GM21526 (cell line): ENCODE measurements around the gene KRT86.
"Not testable (repeated sequence)": the region's sequence is repeated elsewhere in the genome, so short reads cannot be mapped to it uniquely, and the experiment has no call there.

Experiments used
- ATAC-seq: cut with Tn5 transposase; IDR thresholded peaks from one replicate; pipeline ENCODE4 v1.9.1; 2021; ENCODE audit warnings: moderate library complexity; ENCODE audit not compliant: unreplicated experiment, low FRiP score

The KRT86 gene

DNA sequence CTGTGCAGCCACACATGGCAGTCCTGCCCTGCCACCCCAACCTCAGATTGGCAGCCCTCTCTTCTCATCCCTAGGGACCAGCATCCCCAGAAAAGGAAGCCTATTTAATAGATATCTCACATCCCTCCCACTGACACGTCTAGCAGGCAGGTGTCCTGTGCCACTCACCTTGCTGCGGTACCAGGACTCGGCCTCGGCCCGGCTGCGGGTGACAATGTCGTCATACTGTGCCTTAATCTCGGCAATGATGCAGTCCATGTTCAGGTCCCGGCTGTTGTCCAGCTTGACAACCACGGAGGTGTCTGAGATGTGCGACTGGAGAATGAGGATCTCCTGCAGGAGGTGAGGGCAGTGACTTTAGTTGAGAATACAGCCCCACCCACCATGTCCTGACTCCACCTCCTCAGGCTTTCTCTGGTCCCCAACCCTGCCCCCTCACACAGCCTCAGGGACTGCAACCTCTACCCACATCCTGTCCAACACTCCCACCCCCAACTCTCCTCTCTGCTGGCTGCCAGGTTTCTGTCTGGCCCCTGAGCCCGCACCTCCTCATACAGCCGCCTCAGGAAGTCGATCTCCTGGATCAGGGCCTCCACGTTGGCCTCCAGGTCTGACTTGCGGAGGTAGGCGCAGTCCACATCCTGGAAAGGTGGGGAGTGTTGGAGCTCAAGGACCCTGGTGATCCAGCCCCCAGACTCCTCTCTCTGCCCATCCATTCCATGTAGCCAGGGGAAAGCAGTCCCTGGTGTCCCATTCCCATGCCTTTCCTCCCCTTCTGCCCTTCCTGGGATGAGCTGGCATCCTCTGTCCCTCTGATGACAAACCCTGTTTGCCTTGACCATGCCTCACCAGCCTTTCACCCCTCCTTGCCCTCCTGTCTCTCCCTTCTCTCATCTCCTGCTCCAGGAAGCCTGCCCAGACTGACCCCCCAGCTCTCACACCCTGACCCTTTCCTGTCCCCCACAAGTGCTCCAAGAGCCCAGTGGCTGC is 13.7 kb downstream of the KRT86 start:
- ATAC-seq: not testable (repeated sequence)

DNA sequence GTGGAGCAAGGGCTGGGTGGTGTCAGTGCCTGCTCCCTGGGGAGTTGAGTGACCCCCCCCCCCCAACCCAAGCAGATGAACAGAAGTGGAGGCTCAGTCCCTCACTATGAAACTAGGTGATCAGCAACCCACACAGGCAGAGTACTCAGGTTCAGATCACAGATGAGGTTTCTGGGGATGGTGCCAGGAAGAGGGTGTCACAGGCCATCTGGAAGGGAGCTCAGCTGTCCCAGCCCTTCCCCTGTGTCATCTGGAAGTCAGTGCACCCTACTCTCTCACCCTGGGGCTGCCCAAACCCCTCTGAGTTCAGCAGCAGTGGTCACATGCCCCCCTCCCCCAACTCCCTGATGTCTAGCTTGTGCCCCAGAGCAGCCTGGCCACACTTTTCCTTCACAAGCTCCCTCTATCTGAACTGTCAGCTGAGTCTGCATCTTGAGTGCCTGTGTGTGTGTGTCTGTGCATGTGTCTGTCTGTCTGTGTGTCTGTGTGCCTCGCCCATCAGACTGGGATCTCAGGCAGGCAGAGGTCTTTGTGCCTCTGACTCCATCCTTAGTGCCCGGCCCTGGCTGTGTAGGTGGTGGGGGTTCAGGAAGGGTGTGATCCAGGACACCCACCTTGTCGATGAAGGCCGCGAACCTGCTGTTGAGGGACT is 16.2 kb downstream of the KRT86 start:
- ATAC-seq: not testable (repeated sequence)

GRCh38 chr12:52291267-52291935 is 17.0 kb downstream of the KRT86 start, which contains the start of gene KRT81:
Gene KRT81 (minus strand): TSS chr12:52291534. CDS start chr12:52291465, 69 bp downstream.
- ATAC-seq: no peak

DNA sequence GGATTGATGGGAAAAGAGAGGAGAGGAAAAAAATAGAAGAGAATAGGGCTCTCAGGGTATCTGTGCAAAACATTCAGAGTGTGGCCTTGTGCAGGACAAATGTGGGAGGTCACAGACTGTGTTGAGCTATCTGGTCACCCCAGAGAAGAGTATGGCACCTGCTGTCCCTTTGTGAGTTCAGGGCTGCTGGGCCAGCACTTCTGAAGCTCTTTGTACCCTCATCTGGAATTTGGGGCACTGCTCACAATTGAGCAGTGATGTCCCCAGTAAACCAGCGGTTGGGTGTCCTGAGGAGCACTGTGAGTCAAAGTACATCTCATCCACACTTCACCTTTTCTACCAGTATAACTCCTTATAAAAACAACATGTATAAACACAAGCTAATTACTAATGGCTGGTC is 19.5 kb downstream of the KRT86 start:
- ATAC-seq: no peak

DNA sequence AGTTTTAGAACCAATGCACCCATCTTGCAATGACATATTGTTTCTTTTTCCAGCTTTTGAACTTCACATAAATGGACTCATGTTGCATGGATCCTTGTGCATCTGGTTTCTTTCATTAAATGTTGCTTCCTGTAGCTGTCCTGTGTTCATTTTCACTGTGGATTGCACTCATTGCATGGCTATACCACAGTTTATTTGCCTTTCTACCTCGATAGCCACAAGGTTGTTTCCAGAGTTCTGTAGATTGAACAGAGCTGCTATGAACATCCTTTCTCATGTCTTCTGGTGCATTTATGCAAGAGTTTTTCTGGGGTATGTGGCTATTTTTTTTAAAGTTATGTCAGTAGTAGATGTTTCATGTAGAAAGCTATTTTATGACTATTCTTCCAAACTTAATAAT is 20.4 kb downstream of the KRT86 start:
- ATAC-seq: no peak

DNA sequence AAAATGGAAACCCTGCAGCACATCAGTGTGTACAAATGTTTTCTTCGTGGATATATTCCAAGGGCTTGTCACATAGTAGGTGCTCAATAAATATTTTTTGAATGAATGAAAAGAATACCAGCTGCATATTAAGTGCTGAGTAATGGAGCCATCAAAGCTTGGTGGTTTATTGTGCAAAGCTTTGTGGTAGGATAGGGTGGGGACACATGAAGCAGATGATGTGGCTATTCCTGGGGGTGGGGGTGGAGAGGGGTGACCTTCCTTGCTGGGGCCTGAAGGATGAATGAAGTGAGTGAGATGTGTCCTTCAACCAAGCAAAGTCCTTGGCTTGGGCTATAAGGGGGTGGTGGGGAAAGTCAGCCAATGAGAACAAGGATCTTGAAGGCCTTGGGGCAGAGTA is 21.2 kb downstream of the KRT86 start:
- ATAC-seq: no peak

- ATAC-seq: no peak
Measured at GRCh38 chr12:52296572-52297215, 22.2 kb downstream of the KRT86 start.

DNA sequence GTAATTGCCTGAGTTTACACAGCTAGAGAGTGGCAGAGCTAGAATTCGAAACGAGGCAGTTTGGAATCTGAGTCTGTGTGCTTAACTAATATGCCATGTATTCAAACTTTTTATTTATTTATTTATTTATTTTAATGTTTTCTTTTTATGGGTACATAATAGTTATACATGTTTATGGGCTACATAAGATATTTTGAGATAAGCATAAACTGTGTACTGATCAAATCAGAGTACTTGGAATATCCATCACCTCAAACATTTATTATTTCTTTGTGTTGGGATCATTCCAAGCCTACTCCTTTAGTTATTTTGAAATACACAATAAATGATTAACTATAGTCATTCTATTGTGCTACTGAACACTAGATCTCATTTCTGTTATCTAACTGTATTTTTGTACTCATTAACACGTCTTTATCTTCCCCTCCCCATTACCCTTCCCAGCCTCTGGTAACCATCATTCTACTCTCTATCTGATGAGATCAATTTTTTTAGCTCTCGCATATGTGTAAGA is 24.3 kb downstream of the KRT86 start:
- ATAC-seq: no peak

GRCh38 chr12:52300796-52301691 is 26.6 kb downstream of the KRT86 start:
- ATAC-seq: no peak

DNA sequence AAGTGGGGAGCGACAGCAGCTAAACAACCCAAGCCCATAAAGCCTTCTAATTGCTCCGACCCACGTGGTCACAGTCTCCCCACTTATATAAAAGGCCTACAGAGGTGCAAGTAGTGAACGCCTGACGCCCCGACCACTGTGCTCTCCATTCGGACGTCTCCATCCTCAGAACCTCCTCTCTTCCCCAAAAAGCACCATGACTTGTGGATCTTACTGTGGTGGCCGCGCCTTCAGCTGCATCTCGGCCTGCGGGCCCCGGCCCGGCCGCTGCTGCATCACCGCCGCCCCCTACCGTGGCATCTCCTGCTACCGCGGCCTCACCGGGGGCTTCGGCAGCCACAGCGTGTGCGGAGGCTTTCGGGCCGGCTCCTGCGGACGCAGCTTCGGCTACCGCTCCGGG is 27.3 kb downstream of the KRT86 start:
- not testable (repeated sequence) for ATAC-seq

- not testable (repeated sequence) for ATAC-seq
Measured at GRCh38 chr12:52302242-52302914, 27.9 kb downstream of the KRT86 start.

DNA sequence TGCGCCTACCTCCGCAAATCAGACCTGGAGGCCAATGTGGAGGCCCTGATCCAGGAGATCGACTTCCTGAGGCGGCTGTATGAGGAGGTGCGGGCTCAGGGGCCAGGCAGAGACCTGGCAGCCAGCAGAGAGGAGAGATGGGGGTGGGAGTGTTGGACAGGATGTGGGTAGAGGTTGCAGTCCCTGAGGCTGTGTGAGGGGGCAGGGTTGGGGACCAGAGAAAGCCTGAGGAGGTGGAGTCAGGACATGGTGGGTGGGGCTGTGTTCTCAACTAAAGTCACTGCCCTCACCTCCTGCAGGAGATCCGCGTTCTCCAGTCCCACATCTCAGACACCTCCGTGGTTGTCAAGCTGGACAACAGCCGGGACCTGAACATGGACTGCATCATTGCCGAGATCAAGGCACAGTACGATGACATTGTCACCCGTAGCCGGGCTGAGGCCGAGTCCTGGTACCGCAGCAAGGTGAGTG is 30.5 kb downstream of the KRT86 start:
- peak; percentile 80 for ATAC-seq

- no peak for ATAC-seq
Measured at GRCh38 chr12:52305921-52306705, 31.7 kb downstream of the KRT86 start.

DNA sequence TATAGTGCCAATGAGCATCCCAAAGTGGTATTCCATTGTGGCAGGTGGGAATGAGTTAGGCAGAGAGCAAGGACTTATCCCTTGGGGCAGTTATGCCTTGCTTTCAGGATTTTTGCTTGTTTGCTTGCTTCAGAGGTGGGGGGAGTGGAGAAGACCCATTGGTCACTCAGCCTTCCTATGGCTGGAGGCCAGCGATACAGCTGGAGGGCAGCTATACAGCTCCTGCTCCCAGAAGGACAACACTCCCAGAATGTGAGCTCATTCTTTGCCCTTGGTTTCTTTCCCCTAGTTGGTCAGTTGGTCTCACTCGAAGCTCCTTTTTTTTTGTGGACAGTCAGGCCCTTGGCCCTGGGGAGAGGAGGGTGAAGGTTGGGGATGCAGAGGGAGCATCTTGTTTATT is 32.3 kb downstream of the KRT86 start:
- no peak for ATAC-seq

GRCh38 chr12:52307836-52308805 is 33.7 kb downstream of the KRT86 start:
- ATAC-seq: no peak

GRCh38 chr12:52308806-52309425 is 34.5 kb downstream of the KRT86 start:
- ATAC-seq: no peak
